Astrocyte of the cerebellum (primary cell): ENCODE data around the gene CSTF1.

Experiments used
- DNase-seq: peaks from one replicate; pipeline ENCODE4 v3.0.0-alpha.2; 2011; ENCODE audit warnings: low read depth
- H3K4me3 ChIP-seq: 2 replicates; pipeline ENCODE4 v1.5.1; 2011; ENCODE audit warnings: mild to moderate bottlenecking, low read depth, low read length, moderate library complexity
- CTCF ChIP-seq: IDR thresholded peaks from 2 replicates; pipeline ENCODE4 v1.5.1; 2012; ENCODE audit warnings: low read length, low read depth, moderate library complexity, mild to moderate bottlenecking; ENCODE audit errors: missing control alignments
- in situ Hi-C: cut with HindIII; loops from 2 replicates; pipeline ENCODE4 v1.10.0; 2017; ENCODE audit warnings: low sequenced_read_pairs

CSTF1 gene

GRCh38 chr20:56359212-56360132 lies 33.0 kb upstream of the CSTF1 start:
- peak overlapping the region; percentile 86 for H3K4me3 ChIP-seq
- peak; percentile 45 for DNase-seq
- TF ChIP-seq CTCF, result no peak
- in situ Hi-C loops, result no loop called here

GRCh38 chr20:56360133-56360907 lies 32.1 kb upstream of the CSTF1 start:
- peak overlapping the region; percentile 86 for H3K4me3 ChIP-seq
- DNase-seq, result no peak
- in situ Hi-C loops, result no loop called here
- TF ChIP-seq CTCF, result no peak

GRCh38 chr20:56360908-56361205 lies 31.6 kb upstream of the CSTF1 start:
- no peak overlapping the region for H3K4me3 ChIP-seq
- in situ Hi-C loops, result no loop called here
- no peak for DNase-seq
- TF ChIP-seq CTCF, result no peak

GRCh38 chr20:56361900-56362299 lies 30.5 kb upstream of the CSTF1 start:
- in situ Hi-C loops, result no loop called here
- H3K4me3 ChIP-seq, result no peak overlapping the region
- TF ChIP-seq CTCF, result no peak
- DNase-seq, result no peak

- H3K4me3 ChIP-seq, result no peak overlapping the region
- no peak for TF ChIP-seq CTCF
- in situ Hi-C loops, result no loop called here
- no peak for DNase-seq
Measured at GRCh38 chr20:56362833-56363413, 29.5 kb upstream of the CSTF1 start.

GRCh38 chr20:56363491-56363890 lies 29.0 kb upstream of the CSTF1 start:
- DNase-seq, result no peak
- no peak for TF ChIP-seq CTCF
- no peak overlapping the region for H3K4me3 ChIP-seq
- in situ Hi-C loops, result no loop called here
